Pancreas (tissue), 10 donors: ENCODE results near the gene SH3RF3. TPM values are rescaled to one million over a fixed set of nuclear protein-coding genes. Genes with fewer than 3 reads are reported as not detected.

Experiments used
- ATAC-seq, 4 donors: fragments of 200-7000 bp; cut with Tn5 transposase; one replicate each; pipeline versions ENCODE4 v1.8.0 to v1.9.1; 2020; ENCODE audit warnings: mild to moderate bottlenecking in 4 of 4, moderate library complexity in 4 of 4
- DNase-seq, 6 donors: peaks; one replicate each; pipeline ENCODE4 v3.0.0-alpha.2; 2020
- FAIRE-seq: peaks from 2 replicates; lab custom pipeline; 2012; peaks lifted over from hg19 to GRCh38; lab: Jason Lieb, UNC
- H3K27ac ChIP-seq, 4 donors: fragments of 200-600 bp; sonication (generic); 1 replicate in 3 of 4; 2 replicates in 1 of 4; pipeline versions ENCODE4 v1.5.0 to v1.8.0; 2020
- H3K27me3 ChIP-seq, 4 donors: fragments of 200-600 bp; one replicate each; pipeline ENCODE4 v1.8.0; 2021
- H3K36me3 ChIP-seq, 3 donors: fragments of 200-600 bp; sonication (generic) in 1 of 3; one replicate each; pipeline versions ENCODE4 v1.5.0 to v1.8.0; 2020 to 2021
- H3K4me1 ChIP-seq, 3 donors: fragments of 200-600 bp; one replicate each; pipeline ENCODE4 v1.8.0; 2021
- H3K4me3 ChIP-seq, 4 donors: fragments of 200-600 bp; sonication (generic) in 2 of 4; one replicate each; pipeline versions ENCODE4 v1.5.0 to v1.8.0; 2020 to 2021
- H3K9me3 ChIP-seq, 4 donors: fragments of 200-600 bp; one replicate each; pipeline ENCODE4 v1.8.0; 2021
- CTCF ChIP-seq, 4 donors: fragments of 200-600 bp; sonication (generic) in 3 of 4; IDR thresholded peaks; one replicate each; pipeline versions ENCODE4 v1.5.0 to v1.8.0; 2021; ENCODE audit warnings: antibody characterized with exemption in 4 of 4
- WGBS, 2 donors: extraction: QIAGEN DNeasy Blood & Tissue Kit; methylation state at CpG; one replicate each; pipeline ENCODE4 v1.1.7; 2013; 5-methylcytosine and 5-hydroxymethylcytosine counted together
- intact Hi-C, 3 donors: fragments of 100-400 bp; cut with DNase I; formaldehyde crosslinking; loops; one replicate each; pipeline versions ENCODE4 v1.11.1 to v1.14.2; 2022
- polyA plus RNA-seq, 2 donors: library from polyadenylated mRNA; stranded (reverse); fragments of 200-250 nt; gene quantifications; one replicate each; pipeline ENCODE4 v1.2.3, GENCODE V29; 2013
- total RNA-seq, 6 donors: library from RNA; stranded (reverse); fragmentation: NEBNext Ultra II Directional in 4 of 6; extraction: Animal tissue kit (Norgen Biotek cat#: 25700) in 4 of 6; gene quantifications; one replicate each; pipeline versions ENCODE4 v1.2.1 to v1.2.4, GENCODE V29; 2021 to 2023
- donor health status: healthy with polysubstance abuse.
- donor health status: DM: no; HTN: no; CAD: no; lungs with moderate emphysema.
- donor health status: DM: no; HTN: no; CAD: no.
- donor health status: control.
- donor health status: control.
- donor health status: Bipolar disorder and iron deficiency.
- donor health status: DM: yes; HTN: yes; CAD: no.
- donor health status: DM: no; HTN: no; CAD: no.
- donor health status: DM: no; HTN: no; CAD: no.
- donor health status: DM: yes; HTN: yes; CAD: no.

Gene SH3RF3
- total and polyA plus RNA-seq, 8 donors: 1.1 to 3.5 (median 1.8) TPM

DNA sequence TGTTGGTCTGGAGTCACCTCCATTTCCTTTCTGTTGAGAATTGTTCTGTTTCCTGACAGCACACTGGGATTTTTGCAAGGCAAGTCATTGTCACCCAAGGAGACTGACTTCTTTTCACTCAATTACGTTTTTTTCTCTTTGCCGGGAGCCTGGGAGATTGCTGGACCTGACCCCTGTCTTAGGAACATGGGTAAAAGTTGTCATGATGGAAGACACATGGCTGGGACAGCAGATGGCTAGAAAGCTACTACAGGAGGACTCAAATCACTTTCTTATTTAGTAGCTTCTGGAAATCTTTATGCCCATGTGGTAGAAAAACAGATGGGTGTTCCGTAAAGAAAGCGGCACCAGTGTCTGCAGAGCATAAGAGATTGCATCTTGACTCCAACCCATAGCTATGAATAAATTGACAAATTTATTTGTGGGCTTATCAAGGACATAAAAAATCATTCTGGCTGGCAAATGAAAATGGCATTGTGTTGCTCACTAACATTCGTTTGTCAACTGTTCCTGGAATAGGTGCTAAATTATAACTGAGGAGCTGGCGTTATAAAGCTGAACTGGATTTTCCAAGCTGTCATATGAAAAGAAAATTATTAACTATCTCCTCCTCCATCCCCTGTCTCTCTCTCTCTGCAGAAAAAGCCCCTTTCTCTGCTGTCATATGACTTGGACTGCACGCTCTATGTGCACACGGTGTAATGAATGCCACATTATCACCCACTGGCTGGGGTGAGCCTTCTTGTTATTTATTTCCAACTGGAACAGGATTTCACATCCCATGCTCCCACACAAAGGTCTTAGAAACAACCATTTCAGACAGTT is 159.8 kb downstream of the SH3RF3 start:
- WGBS, 2 donors: 50 to 51% methylated on average over 8 of the region's 8 CpGs
- H3K4me1 ChIP-seq: no peaks in the 10 kb centered on the region
- TF ChIP-seq CTCF (IDR thresholded peaks at IDR 0.05): no peak
- intact Hi-C loops: no loop called here
- peak in 3 of 4 donors; percentile 39 to 75 (median 70) for ATAC-seq
- H3K36me3 ChIP-seq: no peaks in the 10 kb centered on the region
- FAIRE-seq: no peak
- DNase-seq: no peak
- no peak overlapping the region for H3K4me3 ChIP-seq
- no peaks in the 10 kb centered on the region for H3K9me3 ChIP-seq
- peak overlapping the region in 2 of 4 donors; percentile 2 to 16 for H3K27ac ChIP-seq
- no peaks in the 10 kb centered on the region for H3K27me3 ChIP-seq

DNA sequence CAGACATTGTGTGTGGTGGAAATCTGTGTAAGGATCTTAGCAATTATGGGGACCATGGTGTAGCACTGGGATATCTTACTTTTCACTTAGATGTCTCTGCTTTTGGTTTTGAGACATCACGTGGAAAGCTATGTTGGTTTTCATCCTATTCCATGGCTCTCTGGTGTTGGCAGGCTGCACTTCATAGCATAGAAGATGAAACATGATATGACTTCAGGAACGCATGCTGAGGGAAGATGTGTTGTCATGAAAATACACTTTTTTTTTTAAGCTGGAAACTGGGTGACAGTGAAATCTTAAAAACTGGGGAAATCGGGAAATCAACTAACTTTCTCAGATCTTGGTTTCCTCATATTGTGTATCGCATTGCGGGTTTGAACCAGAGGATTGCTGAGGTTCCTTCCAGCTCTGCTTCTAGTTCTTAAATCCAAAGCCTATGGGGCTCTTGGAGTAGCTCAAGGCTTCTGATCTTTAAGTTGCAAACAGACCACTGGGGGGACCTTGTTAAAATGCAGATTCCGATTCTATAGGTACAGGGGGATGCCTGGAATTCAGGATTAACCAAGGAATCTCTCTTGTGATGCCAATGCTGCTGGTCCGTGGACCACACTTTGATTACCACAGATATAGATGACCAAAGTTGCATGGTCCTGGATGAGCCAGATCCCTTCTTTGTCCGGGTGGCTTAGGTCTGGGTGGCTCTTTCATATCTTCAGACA is 160.7 kb downstream of the SH3RF3 start:
- DNase-seq: no peak
- H3K36me3 ChIP-seq: no peaks in the 10 kb centered on the region
- peak overlapping the region in 1 of 4 donors; percentile 2 for H3K27ac ChIP-seq
- no peaks in the 10 kb centered on the region for H3K9me3 ChIP-seq
- TF ChIP-seq CTCF (IDR thresholded peaks at IDR 0.05): no peak
- intact Hi-C loops: no loop called here
- no peak for ATAC-seq
- no peak for FAIRE-seq
- H3K4me1 ChIP-seq: no peaks in the 10 kb centered on the region
- 71 to 81% methylated on average over 8 of the region's 8 CpGs for WGBS, 2 donors
- no peak overlapping the region for H3K4me3 ChIP-seq
- no peaks in the 10 kb centered on the region for H3K27me3 ChIP-seq

DNA sequence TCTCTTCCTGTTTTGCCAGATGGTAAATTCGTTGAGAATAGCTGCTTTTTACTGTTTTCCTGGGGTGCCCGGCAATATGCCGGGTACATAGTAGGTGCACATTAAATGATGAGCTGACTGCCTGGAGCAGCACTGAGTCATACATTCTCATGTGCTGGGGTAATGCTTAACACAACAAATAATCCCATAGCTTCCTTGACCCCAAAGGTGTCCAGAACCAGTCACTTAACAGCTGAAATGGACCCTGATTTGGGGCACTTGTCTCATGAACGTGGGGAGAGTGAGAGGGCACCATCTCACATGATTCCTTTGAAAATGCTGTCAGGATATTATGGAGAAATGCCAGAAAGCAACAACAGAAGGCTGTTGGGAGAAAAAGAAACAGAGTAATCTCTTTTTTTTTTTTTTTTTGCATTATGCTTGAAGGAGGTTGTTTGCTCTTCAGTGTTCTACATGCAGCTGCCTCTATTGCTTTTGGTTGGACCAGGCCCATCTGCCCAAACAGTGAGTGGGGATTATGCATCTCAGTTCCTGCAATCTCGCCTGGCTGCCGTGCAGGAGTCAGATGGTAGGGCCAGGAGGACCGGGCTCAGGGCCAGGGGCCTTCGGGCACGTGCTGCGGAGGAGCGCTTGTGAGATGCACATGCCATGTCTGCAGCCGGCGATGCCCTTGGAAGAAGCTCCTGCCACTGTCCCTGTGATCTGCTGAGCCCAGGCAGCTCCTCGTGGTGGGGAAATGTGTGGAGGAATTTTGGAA is 162.1 kb downstream of the SH3RF3 start:
- no peaks in the 10 kb centered on the region for H3K36me3 ChIP-seq
- intact Hi-C loops: no loop called here
- ATAC-seq: peak in 1 of 4 donors; percentile 15
- TF ChIP-seq CTCF (IDR thresholded peaks at IDR 0.05): no peak
- DNase-seq: no peak
- no peak overlapping the region for H3K27ac ChIP-seq
- no peak overlapping the region for H3K4me3 ChIP-seq
- H3K4me1 ChIP-seq: no peaks in the 10 kb centered on the region
- no peak for FAIRE-seq
- H3K9me3 ChIP-seq: no peaks in the 10 kb centered on the region
- H3K27me3 ChIP-seq: no peaks in the 10 kb centered on the region
- WGBS, 2 donors: 60 to 69% methylated on average over 14 of the region's 14 CpGs

DNA sequence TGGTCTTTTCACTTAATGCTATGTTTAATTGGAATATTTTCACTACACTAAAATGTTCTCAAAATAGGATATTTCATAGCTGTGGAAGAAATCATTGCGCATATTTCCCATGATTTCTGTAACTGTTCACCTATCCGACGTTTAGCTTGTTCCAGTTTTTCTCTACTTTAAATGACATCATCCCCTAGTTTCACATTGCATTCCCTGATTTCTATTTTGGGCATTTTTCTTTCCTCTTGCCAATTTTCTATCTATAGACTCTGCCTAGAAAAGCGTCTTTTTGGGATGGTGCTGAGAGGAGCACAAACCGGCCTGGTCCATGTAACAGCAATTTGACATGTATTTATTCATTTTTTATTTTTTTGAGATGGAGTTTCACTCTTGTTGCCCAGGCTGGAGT is 163.4 kb downstream of the SH3RF3 start:
- no peak for ATAC-seq

More for the DNA sequence above, 163.4 kb downstream of the SH3RF3 start:
- no peak for TF ChIP-seq CTCF (IDR thresholded peaks at IDR 0.05)
- Histone ChIP-seq H3K4me1 (no peaks in the 10 kb centered on the region), H3K36me3 (no peaks in the 10 kb centered on the region), H3K27ac (no peak overlapping the region), H3K9me3 (no peaks in the 10 kb centered on the region), H3K4me3 (no peak overlapping the region), H3K27me3 (no peaks in the 10 kb centered on the region)
- intact Hi-C loops: no loop called here
- WGBS, 2 donors: 72 to 81% methylated on average over 5 of the region's 5 CpGs
- FAIRE-seq: no peak
- DNase-seq: no peak
